HCT116 (cell line): ENCODE measurements around the gene PTBP3. TPM values are rescaled to one million over a fixed set of nuclear protein-coding genes. Genes with fewer than 3 reads are reported as not detected.

Source experiments
- ATAC-seq: fragments of 200-7000 bp; cut with Tn5 transposase; 2 replicates; pipeline ENCODE4 v1.9.1; 2020; ENCODE audit warnings: mild to moderate bottlenecking, moderate library complexity
- BruUV-seq: library from RNA; stranded (reverse); fragments of 400-500 nt; replicated peaks from 2 replicates; lab custom pipeline; 2021; lab: Mats Ljungman, UMichigan
- CTCF ChIA-PET: fragments of 300-600 bp; sonication (Branson Sonifier 250); formaldehyde crosslinking; loops from one replicate; lab custom pipeline; 2021; ENCODE audit warnings: antibody characterized with exemption; lab: Charles Lee
- POLR2A ChIA-PET: fragments of 300-600, 350-600 bp; sonication (Branson Sonifier 250); formaldehyde crosslinking; loops from one replicate; lab custom pipeline; 2021; ENCODE audit warnings: antibody characterized with exemption; lab: Charles Lee
- RAD21 ChIA-PET, 2 experiments: fragments of 300-600 bp; sonication (Branson Sonifier 250); formaldehyde crosslinking; loops; one replicate each; lab custom pipeline; 2023; ENCODE audit warnings: low total read pairs in 2 of 2; ENCODE audit not compliant: uncharacterized antibody in 2 of 2, unreplicated experiment in 2 of 2, low non-redundant PET in 1 of 2; lab: Charles Lee
- DNase-seq: peaks from one replicate; pipeline ENCODE4 v3.0.0-alpha.2; 2010; ENCODE audit warnings: low read depth, low spot score
- H2AFZ ChIP-seq: fragments of 200-600 bp; shearing (Covaris generic), sonication (generic); 2 replicates; pipeline ENCODE4 v1.6.1; 2017; ENCODE audit warnings: low read depth, mixed run types, mixed read lengths, antibody characterized with exemption, low read length; ENCODE audit not compliant: poor library complexity, severe bottlenecking
- H3K27ac ChIP-seq: 2 replicates; pipeline ENCODE4 v1.5.1; 2012; ENCODE audit warnings: low read depth, low read length
- H3K27me3 ChIP-seq: fragments of 200-600 bp; sonication (generic); 2 replicates; pipeline ENCODE4 v1.6.1; 2016; ENCODE audit warnings: mixed run types, low read length, mixed read lengths; ENCODE audit not compliant: insufficient read depth
- H3K36me3 ChIP-seq, 2 experiments: fragments of 200-500 bp in 1 of 2; fragments of 200-600 bp in 1 of 2; sonication (Bioruptor generic) in 1 of 2; sonication (generic) in 1 of 2; 2 replicates each; pipeline versions ENCODE4 v1.5.1 to v1.6.1; 2014 to 2016; ENCODE audit warnings: low read length in 2 of 2, inconsistent platforms in 1 of 2, mixed read lengths in 1 of 2, mixed run types in 1 of 2; ENCODE audit not compliant: insufficient read depth in 2 of 2, control insufficient read depth in 1 of 2
- H3K4me1 ChIP-seq, 2 experiments: fragments of 200-600 bp in 1 of 2; sonication (generic) in 1 of 2; 2 replicates each; pipeline versions ENCODE4 v1.5.1 to v1.6.1; 2012 to 2017; ENCODE audit warnings: low read length in 2 of 2, inconsistent platforms in 1 of 2, mild to moderate bottlenecking in 1 of 2, mixed read lengths in 1 of 2, mixed run types in 1 of 2, moderate library complexity in 1 of 2; ENCODE audit not compliant: insufficient read depth in 2 of 2, control insufficient read depth in 1 of 2
- H3K4me2 ChIP-seq: fragments of 200-600 bp; sonication (generic); 2 replicates; pipeline ENCODE4 v1.6.1; 2017; ENCODE audit warnings: mixed run types, low read length, mixed read lengths
- H3K4me3 ChIP-seq, 2 experiments: fragments of 200-600 bp in 1 of 2; sonication (generic) in 1 of 2; replicated peaks in 1 of 2; 2 replicates each; pipeline ENCODE4 v1.5.1; 2011 to 2016; ENCODE audit warnings: low read length in 2 of 2, control low read depth in 1 of 2, low read depth in 1 of 2, mild to moderate bottlenecking in 1 of 2, mixed read lengths in 1 of 2, mixed run types in 1 of 2
- H3K79me2 ChIP-seq: fragments of 200-600 bp; sonication (generic); 2 replicates; pipeline ENCODE4 v1.6.1; 2017; ENCODE audit warnings: mild to moderate bottlenecking, mixed run types, low read length, moderate library complexity, mixed read lengths; ENCODE audit not compliant: insufficient read depth
- H3K9ac ChIP-seq: fragments of 200-600 bp; sonication (generic); 2 replicates; pipeline ENCODE4 v1.6.1; 2016; ENCODE audit warnings: low read length, mixed read lengths
- H3K9me2 ChIP-seq: fragments of 200-600 bp; sonication (generic), shearing (Covaris generic); 2 replicates; pipeline ENCODE4 v1.6.1; 2017; ENCODE audit warnings: mixed run types, mild to moderate bottlenecking, moderate library complexity; ENCODE audit not compliant: insufficient read depth
- H3K9me3 ChIP-seq, 2 experiments: fragments of 200-500 bp in 1 of 2; fragments of 200-600 bp in 1 of 2; sonication (Bioruptor generic) in 1 of 2; sonication (generic) in 1 of 2; 2 replicates each; pipeline ENCODE4 v1.6.1; 2014 to 2017; ENCODE audit warnings: low read length in 2 of 2, mixed read lengths in 2 of 2, inconsistent platforms in 1 of 2, low read depth in 1 of 2, mild to moderate bottlenecking in 1 of 2, mixed run types in 1 of 2, moderate library complexity in 1 of 2; ENCODE audit not compliant: control insufficient read depth in 1 of 2, insufficient read depth in 1 of 2
- H4K20me1 ChIP-seq: fragments of 200-600 bp; sonication (generic), shearing (Covaris generic); 2 replicates; pipeline ENCODE4 v1.6.1; 2017; ENCODE audit warnings: mixed run types, mild to moderate bottlenecking, moderate library complexity; ENCODE audit not compliant: insufficient read depth
- ATF3 ChIP-seq: IDR thresholded peaks from 2 replicates; pipeline ENCODE4 v1.6.1; 2012
- CEBPB ChIP-seq: IDR thresholded peaks from 2 replicates; pipeline ENCODE4 v1.6.1; 2012; ENCODE audit warnings: low read depth
- ELF1 ChIP-seq: IDR thresholded peaks from 2 replicates; pipeline ENCODE4 v1.6.1; 2012; ENCODE audit warnings: low read depth, borderline replicate concordance
- MAX ChIP-seq: IDR thresholded peaks from 2 replicates; pipeline ENCODE4 v1.6.1; 2012
- POLR2AphosphoS5 ChIP-seq: IDR thresholded peaks from 2 replicates; pipeline ENCODE4 v1.6.1; 2011; ENCODE audit warnings: mild to moderate bottlenecking, low read depth, low read length, moderate library complexity
- TCF7L2 ChIP-seq: IDR thresholded peaks from 2 replicates; pipeline ENCODE4 v1.7.0; 2011; ENCODE audit warnings: borderline replicate concordance, inconsistent platforms; ENCODE audit not compliant: insufficient read depth, insufficient read length; ENCODE audit errors: extremely low read depth
- YY1 ChIP-seq: IDR thresholded peaks from 2 replicates; pipeline ENCODE4 v1.6.1; 2011; ENCODE audit warnings: low read length, low read depth, moderate library complexity, mild to moderate bottlenecking; ENCODE audit not compliant: insufficient replicate concordance; ENCODE audit errors: extremely low read depth
- intact Hi-C: fragments of 100-400 bp; cut with micrococcal nuclease; formaldehyde crosslinking; loops from 2 replicates; pipeline ENCODE4 v1.10.0; 2022
- total RNA-seq: library from RNA; stranded (reverse); gene quantifications from one replicate; pipeline ENCODE4 v1.2.1, GENCODE V29; 2021; ENCODE audit not compliant: unreplicated experiment
- TF ChIP-seq, protein P1 (sequence below), 3 experiments: fragments of 200-600 bp in 1 of 3; sonication (generic) in 1 of 3; IDR thresholded peaks in 2 of 3; conservative IDR thresholded peaks in 1 of 3; 2 replicates each; pipeline ENCODE4 v1.5.1; 2012 to 2017; ENCODE audit warnings: low read depth in 2 of 3, low read length in 2 of 3, antibody characterized with exemption in 1 of 3, borderline replicate concordance in 1 of 3, control low read depth in 1 of 3, mild to moderate bottlenecking in 1 of 3, mixed read lengths in 1 of 3, mixed run types in 1 of 3, moderate library complexity in 1 of 3; ENCODE audit not compliant: insufficient read depth in 1 of 3

Gene PTBP3
- total RNA-seq, 1 experiment from 2014 or later: 102 TPM

DNA sequence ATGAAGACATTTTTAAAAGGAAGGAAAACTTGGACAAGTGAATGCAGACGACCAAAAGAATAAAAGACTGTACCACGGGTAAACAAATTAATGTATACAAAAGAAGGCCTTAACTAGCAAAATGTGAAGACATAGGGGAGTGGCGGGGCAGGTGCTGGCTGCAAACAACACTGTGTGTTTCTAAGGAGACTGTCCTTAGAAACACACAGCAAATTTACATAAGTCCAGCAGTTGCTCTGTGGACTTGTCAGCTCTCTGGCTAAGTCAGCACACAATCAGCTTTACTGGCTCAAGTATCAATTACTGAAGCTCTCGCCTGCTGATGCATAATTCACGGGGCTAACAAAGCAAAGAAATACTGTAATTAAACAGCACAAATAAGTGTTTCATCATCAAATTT lies 24.8 kb downstream of the PTBP3 start:
- Histone ChIP-seq H3K27me3 (no peaks in the 10 kb centered on the region), H3K36me3 (no peaks in the 10 kb centered on the region), H3K27ac (no peak overlapping the region), H3K4me2 (no peak overlapping the region), H3K4me1 (no peaks in the 10 kb centered on the region), H4K20me1 (peaks cover 9% of the 10 kb centered on the region; the same call in 1 of the 2 replicates), H3K79me2 (peaks cover 91% of the 10 kb centered on the region), H3K9me2 (no peaks in the 10 kb centered on the region), H3K9ac (no peak overlapping the region), H3K9me3 (no peaks in the 10 kb centered on the region), H3K4me3 (no peak overlapping the region), H2AFZ (no peak overlapping the region)
- no TSS peak for BruUV-seq
- TF ChIP-seq YY1: no peak
- TF ChIP-seq TCF7L2: no peak
- no peak for TF ChIP-seq MAX
- no peak for TF ChIP-seq CEBPB
- no peak for TF ChIP-seq ELF1
- no peak for TF ChIP-seq POLR2AphosphoS5
- TF ChIP-seq, protein P1, sequence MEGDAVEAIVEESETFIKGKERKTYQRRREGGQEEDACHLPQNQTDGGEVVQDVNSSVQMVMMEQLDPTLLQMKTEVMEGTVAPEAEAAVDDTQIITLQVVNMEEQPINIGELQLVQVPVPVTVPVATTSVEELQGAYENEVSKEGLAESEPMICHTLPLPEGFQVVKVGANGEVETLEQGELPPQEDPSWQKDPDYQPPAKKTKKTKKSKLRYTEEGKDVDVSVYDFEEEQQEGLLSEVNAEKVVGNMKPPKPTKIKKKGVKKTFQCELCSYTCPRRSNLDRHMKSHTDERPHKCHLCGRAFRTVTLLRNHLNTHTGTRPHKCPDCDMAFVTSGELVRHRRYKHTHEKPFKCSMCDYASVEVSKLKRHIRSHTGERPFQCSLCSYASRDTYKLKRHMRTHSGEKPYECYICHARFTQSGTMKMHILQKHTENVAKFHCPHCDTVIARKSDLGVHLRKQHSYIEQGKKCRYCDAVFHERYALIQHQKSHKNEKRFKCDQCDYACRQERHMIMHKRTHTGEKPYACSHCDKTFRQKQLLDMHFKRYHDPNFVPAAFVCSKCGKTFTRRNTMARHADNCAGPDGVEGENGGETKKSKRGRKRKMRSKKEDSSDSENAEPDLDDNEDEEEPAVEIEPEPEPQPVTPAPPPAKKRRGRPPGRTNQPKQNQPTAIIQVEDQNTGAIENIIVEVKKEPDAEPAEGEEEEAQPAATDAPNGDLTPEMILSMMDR (IDR thresholded peaks at IDR 0.05 in 2 of 3, conservative IDR thresholded peaks at IDR 0.05 in 1 of 3; ENCODE audit: borderline replicate concordance in 1 of 3, insufficient read depth in 1 of 3, low read depth in 2 of 3, low read length in 2 of 3): no peak
- no peak for TF ChIP-seq ATF3
- no peak for DNase-seq
- ATAC-seq: no peak
- CTCF ChIA-PET: no interaction called here
- POLR2A ChIA-PET: no interaction called here
- RAD21 ChIA-PET: no interaction called here
- intact Hi-C loops: no loop called here
